Measurements from ENCODE around the gene TMA7B. TPM values are rescaled to one million over a fixed set of nuclear protein-coding genes. Genes with fewer than 3 reads are reported as not detected.
"Not testable (repeated sequence)": the region's sequence is repeated elsewhere in the genome, so short reads cannot be mapped to it uniquely, and the experiment has no call there.

TMA7B gene
- polyA plus RNA-seq, 12 donors, result 0.12 to 0.23 TPM; not detected in 10

DNA sequence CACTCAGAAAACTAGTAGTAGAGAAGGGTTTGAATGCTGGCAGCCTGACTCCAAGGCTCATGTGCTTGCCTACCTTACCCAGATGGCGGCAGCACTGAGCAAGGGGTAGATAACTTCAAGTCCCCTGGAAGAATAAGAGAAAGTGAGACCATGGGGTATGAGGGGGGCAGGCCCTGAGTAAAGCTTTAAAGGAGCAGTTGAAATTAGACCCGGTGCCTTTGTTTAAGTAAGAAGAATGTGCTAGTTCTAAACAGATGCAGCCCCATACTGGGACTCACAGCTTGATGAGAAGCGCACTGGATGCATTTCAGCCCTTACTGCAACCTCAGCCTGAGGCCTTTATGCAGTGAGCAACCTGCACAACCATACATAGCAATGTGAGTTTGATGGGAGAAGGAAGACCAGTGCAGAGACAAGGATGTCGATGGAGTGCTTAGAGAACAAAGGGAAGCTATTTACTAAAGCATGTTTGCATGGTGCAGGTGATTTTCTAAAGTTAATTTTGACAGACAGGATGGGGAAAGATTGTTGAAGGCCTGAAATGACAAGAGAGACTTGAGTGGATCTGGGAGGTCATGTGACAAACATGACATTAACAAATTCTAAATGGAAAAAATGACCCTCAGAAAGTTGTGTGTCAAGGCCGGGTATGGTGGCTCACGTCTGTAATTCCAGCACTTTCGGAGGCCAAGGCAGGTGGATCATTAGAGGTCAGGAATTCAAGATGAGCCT lies 27.1 kb upstream of the TMA7B start:
- DNase-seq, result no peak

DNA sequence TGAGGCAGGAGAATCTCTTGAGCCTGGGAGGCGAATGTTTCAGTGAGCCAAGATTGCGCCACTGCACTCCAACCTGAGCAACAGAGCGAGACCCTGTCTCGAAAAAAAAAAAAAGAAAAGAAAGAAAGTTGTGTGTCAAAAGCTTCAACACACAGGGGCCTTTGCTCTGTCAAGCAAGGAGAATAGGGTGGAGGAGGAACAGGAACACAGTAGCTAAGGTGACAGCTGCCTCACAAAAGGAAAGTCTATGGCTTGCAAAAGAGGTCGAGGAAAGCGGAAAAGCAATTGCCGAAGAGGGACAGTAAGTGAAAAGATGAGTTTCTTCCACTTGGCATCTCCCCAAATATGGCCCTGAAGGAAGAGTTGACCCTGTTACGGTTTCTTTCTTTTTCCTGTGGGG lies 26.5 kb upstream of the TMA7B start:
- DNase-seq, result no peak

DNA sequence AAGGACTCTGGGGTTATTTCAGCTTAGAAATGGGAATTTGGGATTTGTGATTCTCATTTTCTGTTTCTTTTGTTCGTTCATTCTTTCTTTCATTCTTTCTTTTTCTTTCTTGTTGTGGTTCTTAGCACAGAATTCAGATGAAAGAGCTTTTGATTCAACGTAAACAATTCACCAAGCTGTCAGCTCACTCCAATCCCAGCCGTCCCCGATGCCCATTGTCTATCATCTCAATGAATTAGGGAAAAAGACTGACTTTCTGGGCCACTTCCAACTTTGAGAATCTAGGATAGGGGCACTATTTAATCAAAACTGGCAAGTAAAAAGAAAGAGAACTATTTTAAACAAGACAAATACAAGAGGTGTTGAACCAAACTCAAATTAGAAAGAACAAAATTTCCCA lies 25.1 kb upstream of the TMA7B start:
- DNase-seq, result no peak

DNA sequence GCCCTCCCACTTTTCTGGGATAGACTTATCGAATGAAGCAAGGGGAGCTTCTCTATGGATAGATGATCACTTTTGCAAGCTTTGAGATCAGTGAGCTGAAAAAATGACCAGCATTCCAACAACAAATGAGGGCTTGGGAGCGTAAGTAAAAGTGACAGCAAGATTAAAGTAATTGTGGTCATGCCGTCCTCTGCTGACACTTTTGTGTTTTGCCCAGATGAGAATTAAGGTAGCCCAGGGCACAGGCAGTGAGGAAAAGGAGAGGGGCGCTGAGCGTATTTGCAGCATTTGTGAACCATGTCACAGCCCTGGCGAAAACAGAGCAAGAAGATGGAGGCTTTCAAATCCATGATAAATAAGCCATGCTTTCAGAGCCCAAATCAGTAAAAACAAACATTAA lies 24.6 kb upstream of the TMA7B start:
- DNase-seq, result no peak

DNA sequence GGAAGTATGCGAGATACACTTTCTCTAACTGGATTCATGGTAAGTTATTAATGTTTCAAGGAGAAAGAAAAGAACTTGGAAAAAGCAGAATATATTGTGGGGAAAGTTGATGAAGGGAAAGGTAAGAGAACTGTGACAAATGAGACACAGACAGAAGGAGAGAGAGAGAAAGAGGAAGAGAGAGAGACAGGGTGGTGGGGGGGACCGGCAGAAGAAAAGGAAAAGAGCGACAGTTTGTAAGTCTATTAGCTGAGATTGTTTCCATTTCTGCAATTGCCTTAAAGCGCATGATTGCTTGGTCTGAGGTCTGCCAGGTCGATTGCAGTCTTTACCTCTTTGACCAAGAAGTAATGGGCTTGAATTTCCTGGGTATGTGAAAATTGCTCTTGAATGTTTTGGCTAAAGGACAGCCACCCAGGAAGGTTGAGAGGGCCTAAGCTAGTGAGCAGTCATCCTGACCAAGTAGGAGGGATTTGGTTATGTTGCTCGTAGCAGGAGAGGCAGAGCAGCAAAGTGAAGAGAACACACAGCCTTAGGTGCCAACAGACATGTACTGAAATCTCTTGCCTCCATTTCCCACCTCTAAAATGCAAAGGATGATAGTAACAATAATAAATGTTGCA lies 23.6 kb upstream of the TMA7B start:
- DNase-seq, result no peak

DNA sequence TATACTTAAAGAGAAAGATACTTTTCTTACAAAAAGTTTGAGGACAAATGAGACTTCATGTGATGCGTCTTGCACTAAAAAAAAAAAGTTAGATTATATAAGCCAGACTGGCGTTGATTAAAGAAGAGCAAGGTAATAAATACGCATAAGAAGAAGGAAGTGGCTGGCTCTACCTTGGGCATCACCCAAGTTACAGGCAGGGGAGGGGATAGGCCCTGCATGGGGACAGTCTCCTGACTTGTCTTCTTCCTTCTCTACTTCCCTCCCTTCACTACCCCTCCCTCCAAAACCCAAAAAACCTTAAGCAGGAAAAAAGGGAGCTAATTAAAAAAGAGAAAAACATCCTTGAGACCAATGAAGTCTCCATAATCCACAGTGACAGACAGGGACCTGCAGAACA lies 22.3 kb upstream of the TMA7B start:
- no peak for DNase-seq

DNA sequence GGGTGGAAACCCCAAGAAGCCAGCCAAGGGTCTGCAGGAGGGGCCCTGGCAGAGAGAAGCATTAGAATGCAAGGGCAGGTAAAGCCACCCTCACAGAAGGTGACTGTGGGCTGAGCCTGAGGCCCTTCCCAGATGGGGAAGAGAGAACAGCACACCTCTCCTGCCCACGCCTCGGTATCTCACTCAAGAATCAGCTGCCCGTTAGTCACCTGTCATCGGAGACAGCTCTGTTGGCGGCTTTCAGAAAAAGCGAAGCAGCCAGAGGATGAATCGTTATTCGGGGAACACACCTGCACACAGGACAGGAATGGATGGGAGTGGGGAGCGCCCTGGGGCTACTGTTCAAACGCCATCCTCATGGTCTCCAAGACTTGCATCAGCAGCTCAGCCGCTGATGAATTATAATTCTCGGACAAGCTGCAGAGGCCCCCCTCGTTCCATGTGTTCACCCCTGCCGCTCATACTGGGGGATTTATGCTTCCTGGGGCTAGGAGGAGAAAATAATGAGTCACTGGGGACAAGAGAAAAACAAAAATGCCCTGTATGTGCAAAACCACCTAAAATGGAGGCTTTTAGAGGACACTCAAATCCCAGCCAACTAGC lies 21.6 kb upstream of the TMA7B start:
- no peak for DNase-seq

DNA sequence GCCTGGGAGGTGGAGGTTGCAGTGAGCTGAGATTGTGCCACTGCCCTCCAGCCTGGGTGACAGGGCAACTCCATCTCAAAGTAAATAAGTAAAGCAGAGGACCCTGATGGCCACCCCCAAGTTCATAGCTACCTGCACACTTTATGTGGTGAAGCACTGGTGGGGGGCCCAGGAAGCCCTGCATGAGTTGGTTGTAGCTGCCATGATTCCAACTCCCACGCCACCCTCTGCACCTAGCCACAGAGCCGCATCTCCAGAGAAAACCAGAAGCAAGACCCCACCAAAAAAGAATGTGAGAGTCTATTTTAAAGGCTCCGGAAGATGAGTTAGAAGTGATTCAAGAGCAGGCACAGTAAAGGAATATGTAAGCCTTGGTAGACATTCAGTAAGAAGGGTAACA lies 20.4 kb upstream of the TMA7B start:
- DNase-seq, result no peak

DNA sequence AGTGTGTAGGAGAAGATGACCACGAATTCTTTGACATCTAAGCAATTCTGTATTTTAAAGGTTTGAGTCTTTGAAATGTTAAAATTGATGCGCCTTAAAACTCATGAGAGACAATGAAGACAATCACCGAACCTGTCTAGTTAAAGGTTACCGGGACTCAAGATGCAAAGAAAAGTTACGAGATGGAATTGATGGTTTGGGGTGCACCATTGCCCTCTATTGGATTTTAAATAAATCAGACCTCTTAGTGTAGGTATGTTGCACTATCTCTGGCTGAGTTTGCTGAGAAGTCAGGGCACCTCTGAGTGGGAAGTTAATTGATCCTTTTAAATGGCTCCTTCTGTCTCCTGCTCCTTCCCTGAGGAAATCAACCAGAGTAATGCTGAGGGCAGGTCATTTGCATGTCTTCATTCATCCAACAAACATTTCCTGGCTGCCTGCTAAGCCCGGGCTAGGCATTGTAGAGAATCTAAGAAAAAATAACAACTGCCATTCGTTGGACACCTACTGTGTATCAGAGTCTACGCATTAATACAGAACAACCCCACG lies 19.4 kb upstream of the TMA7B start:
- no peak for DNase-seq

DNA sequence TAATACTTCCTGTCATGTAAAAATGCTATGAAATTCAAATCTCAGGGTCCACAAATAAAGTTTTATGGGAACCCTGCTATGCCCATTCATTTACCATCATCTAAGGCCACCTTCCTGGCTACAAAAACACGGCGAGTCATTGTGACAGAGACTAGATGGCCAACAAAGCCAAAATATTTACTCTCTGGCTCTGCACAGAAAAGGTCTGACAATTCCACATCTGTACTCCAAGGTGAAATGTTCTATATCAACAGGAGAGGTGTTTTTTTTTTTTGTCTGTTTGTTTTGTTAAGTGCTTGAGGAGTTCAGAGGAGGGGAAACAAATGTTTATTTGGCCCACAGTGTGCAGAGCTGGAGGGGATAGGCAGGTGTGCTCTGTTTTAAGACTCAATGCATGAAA lies 18.6 kb upstream of the TMA7B start:
- DNase-seq, result no peak

DNA sequence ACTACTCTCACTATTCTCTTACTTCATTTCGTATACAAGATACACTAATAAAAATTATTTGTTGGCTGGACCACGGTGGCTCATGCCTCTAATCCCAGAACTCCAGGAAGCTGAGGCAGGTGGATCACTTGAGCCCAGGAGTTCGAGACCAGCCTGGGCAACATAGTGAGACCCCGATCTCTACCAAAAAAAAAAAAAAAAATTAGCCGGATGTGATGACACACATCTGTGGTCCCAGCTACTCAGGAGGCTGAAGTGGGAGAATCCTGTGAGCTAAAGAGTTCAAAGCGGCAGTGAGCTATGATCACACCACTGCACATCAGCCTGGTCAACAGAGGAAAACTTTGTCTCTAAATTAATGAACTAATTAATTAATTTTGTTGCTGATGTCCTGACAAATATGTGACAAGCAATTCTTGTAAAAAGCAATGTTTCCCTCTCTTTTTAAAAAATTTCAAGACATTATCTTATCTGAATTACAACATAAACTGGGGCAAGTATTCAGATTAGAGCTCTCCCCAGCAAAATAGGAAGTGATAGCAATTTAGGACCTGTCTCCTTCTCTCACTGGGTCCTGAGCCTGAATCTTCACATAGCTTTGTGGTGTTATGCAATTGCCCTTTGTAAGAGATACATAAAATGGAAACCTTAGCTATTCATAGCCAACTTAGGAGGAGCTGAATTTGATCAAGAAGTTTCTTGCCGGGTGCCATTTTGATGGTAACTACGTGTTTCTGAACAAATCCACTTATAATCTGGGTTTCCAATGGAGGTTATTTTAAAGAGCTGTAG lies 17.6 kb upstream of the TMA7B start:
- DNase-seq, result no peak

DNA sequence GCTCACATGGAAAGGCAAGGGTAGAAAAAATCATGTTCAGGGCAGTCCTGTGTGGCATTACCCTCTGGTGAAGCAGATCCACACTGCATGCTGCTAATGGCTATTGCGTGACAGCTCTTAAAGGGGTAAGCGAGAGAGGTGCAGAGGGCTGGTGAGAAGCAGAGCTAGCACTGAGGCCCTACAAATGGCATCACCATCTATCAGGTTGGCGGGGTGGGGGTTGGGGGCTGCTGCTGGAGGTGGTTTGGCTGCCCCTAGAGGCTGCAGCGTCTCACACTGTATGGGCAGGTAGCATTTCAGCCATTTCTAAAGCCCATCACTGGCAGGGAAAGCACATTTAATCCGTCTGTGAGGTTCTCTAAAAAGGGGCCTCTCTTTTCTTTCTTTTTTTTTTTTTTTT lies 16.9 kb upstream of the TMA7B start:
- no peak for DNase-seq

DNA sequence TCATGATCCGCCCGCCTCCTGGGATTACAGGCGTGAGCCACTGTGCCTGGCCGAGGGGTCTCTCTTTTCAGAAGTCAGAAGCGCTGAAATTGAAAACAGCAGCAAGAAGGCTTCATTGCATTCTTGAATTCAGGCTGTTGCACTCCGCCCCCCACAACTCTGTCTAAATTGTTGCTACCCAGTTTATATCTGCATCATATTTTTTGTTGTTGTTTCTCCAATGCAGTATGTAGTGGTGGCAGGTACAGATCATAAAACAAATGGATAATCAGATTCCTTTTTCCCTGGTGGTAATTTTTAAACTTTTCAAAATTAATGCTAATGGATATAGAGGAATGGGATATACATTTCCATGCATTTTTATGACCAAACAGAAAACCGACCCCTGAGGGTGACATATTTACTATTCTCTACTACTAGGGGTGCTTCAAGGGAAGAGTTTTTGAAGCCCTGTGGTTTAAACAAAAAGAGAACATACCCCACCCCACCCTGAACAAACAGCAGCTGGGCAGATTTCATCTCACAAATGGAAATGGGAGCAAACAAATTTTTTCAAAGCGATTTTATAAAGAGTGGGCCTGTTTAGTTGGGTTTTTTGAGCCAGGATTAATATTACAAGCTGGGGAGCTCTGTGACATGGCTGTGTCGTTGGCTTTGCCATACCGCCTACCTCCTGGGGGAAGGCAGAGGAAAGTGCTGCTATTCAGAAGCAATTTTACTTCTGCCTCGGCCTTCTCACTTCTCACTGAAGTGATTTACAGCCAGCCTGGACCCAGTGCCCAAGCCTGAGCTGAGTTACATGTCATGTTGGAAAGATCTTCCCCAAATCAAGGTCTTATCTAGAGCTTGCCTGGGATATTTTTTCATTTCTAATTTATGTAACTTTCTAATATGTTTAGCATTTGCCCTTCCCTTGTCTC lies 16.0 kb upstream of the TMA7B start:
- DNase-seq, result no peak

DNA sequence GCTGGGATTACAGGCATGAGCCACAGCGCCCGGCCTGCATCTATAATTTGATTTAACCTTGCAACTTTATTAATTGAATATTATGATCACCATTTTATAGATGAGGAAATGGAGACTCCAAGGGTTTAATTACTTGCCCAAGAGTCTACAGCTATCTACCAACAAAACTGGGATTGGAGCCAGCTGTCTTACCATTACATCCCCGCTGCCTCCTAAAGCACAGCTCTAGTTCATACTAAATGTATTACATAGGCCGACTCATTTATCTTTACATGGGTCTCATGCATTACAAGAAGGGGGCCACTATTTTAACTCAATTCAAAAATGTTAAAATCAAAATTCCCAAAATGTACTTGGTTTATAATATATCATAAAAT lies 14.1 kb upstream of the TMA7B start:
- no peak for DNase-seq

DNA sequence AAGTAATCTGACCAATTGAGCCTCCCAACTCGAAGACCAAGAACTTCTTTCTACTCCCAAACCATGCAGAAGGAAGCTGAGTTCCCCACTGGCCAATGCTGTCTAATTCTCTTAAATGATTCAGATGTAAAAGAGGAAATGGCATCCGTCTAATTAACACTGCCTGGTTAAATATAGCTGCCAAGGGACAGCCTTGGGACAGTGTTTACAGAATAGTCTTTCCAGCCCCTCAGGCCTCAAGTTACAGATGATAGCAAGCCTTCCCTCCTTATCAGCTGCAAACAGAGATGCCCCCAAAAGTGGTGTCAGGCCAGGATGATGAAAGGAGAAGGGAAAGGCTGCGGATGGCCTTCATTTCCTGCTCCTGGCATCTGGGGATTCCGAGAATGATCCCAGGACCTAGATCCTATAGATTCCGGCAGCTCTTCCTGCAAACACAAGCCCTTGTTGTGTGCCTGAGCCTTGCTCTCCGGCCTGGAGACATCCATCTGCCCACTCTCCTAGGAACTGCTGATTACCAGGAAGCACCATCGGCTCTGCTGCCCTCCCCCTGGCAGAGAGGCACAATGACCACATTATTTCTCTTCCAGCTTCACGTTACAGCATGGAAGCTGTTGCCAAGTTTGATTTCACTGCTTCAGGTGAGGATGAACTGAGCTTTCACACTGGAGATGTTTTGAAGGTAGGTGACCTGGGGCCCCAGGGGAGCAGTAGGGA lies 13.5 kb upstream of the TMA7B start:
- no peak for DNase-seq

DNA sequence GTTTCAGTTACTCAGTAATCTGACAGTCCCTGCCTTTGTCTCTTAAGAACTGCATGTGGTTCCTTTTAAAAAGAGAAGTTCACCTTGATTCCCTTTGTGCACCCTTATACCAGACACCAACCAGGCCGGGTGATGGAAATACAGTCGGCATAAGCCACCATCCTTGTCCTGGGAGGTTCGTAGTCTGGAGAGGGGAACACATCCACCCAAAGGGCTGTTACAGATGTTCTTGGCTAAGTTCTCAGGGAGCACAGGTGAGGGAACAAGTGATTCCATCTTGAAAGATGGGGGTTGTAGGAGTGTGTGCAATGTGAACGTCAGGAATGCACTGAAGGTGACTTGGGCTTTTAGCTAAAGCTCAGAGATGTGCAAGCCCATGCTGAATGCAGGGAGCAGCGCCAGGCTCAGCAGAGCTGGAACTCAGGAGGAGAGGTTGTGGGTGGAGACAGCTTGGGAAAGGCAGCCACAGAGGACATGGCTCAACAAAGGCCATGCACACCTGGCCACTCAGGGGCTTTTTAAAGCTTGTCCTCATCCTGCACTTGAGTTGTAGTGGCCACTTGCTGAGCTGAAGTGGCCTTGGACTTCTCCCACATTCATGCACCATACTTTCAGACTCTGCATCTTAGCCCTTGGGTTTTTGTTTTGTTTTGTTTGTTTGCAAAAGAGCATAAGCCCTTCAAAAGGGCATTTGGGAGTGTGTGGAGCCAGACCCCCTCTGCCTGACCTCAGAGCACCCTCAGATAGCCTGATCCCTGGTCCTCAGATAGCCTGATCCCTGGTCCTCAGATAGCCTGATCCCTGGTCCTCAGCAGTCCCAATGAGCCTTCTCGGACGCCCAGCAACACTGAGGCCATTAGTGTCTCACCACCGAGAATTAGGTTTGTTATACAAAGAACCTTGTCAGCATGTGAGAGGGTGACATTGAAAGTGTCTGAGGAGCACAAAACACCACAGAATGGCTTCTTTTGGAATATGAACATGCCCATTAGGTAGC lies 12.7 kb upstream of the TMA7B start:
- no peak for DNase-seq

DNA sequence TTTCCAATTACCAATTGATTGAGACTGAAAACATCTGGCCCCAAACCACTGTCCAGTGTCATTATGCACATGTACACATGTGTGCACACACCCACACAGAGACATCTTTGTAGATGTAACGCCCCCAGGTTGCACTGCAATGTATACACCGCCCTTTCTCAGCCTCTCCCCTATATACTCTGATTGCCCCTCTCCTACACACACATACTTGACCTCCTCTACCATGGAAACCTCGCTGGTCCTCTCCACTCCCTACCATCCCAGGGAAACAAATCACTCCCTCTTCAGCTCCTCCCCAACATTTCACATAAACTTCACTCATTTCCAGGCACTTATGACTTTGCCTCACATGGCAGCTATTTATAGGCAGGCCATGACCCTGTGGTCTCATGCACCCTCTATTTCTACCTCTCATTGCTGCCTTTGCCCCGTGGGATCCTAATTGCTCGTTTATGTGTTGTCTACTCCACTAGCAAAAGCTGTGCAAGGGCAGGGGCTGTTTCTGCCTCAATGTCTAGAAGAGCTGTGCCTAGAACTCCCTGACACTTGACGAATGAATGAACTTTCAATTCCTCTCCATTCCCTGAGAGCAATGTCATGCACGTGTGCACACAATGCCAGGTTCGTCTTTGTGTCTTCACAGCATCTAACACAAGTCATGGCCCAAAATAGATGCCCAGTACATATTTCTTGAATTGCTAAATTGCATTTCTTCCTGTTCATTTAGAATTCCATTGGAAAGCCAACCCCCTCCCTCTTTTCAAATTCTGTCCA lies 10.0 kb upstream of the TMA7B start:
- DNase-seq, result no peak

DNA sequence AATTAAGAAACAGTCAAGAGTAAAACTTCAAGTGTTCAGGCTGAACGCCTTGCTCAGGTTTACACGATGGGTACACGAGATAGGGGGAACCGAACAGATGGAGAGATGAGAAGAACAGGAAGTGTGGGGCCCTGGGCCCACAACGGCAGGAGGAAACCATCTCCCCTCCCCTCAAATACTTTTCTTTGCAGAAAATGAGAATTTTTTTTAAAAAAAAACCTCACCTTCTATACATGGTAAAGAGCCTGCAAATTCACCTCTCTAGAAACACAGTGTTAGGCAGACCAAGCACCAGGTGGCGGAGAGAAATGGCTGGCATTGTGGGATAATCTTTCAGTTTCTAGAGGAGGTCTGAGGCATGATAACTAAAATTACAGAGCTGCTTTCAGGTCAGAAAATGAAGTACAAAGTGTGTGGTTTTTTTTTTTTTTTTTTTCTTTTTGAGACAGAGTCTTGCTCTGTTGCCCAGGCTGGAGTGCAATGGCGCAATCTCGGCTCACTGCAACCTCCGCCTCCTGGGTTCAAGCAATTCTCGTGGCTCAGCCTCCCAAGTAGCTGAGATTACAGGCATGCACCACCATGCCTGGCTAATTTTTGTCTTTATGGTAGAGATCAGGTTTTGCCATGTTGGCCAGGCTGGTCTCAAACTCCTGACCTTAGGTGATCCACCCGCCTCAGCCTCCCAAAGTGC lies 8.4 kb upstream of the TMA7B start:
- not testable (repeated sequence) for DNase-seq

All from muscle of arm (tissue), 12 donors.